GM20000 (cell line): Measurements from ENCODE around the gene PROS1.
"Not testable (repeated sequence)": the region's sequence is repeated elsewhere in the genome, so short reads cannot be mapped to it uniquely, and the experiment has no call there.

Source experiments
- DNase-seq: peaks from one replicate; pipeline ENCODE4 v3.0.0; 2012; ENCODE audit warnings: low spot score
- CTCF ChIP-seq: IDR thresholded peaks from 2 replicates; pipeline ENCODE4 v1.5.1; 2012; ENCODE audit warnings: mild to moderate bottlenecking, control low read depth; ENCODE audit errors: extremely low read depth, missing control alignments

Gene PROS1

GRCh38 chr3:93969997-93970396 lies 3.7 kb downstream of the PROS1 start:
- TF ChIP-seq CTCF = no peak
- no peak for DNase-seq

- no peak for DNase-seq
- TF ChIP-seq CTCF = no peak
Measured at GRCh38 chr3:93969443-93969842, 4.3 kb downstream of the PROS1 start.

- DNase-seq = not testable (repeated sequence)
Measured at GRCh38 chr3:93965106-93965505, 8.6 kb downstream of the PROS1 start.

- TF ChIP-seq CTCF = no peak
- DNase-seq = no peak
Measured at GRCh38 chr3:93962798-93963197, 10.9 kb downstream of the PROS1 start.

GRCh38 chr3:93961489-93961888 lies 12.2 kb downstream of the PROS1 start:
- no peak for TF ChIP-seq CTCF
- no peak for DNase-seq

GRCh38 chr3:93961026-93961425 lies 12.7 kb downstream of the PROS1 start:
- no peak for DNase-seq
- TF ChIP-seq CTCF = no peak

- DNase-seq = not testable (repeated sequence)
Measured at GRCh38 chr3:93949958-93950357, 23.7 kb downstream of the PROS1 start.

- not testable (repeated sequence) for DNase-seq
Measured at GRCh38 chr3:93937485-93937884, 36.2 kb downstream of the PROS1 start.

- no peak for TF ChIP-seq CTCF
- DNase-seq = no peak
Measured at GRCh38 chr3:93936549-93936948, 37.1 kb downstream of the PROS1 start.
